GM19043 (cell line): Measurements from ENCODE around the gene TMEM151B.

Experiments used
- ATAC-seq: cut with Tn5 transposase; IDR thresholded peaks from one replicate; pipeline ENCODE4 v1.9.1; 2021; ENCODE audit warnings: low read depth; ENCODE audit not compliant: unreplicated experiment

Gene TMEM151B

GRCh38 chr6:44262467-44263353, 7.5 kb upstream of the TMEM151B start:
- ATAC-seq: no peak

GRCh38 chr6:44263354-44264100, 6.7 kb upstream of the TMEM151B start:
- no peak for ATAC-seq

- ATAC-seq: peak; percentile 41
Observed at GRCh38 chr6:44264154-44265006, 5.9 kb upstream of the TMEM151B start.

- ATAC-seq: no peak
Observed at GRCh38 chr6:44265007-44265721, 5.1 kb upstream of the TMEM151B start, which contains the start of gene NFKBIE. Gene NFKBIE (minus strand): TSS chr6:44265551. CDS start chr6:44265346, 205 bp downstream.

GRCh38 chr6:44265722-44266233, 4.5 kb upstream of the TMEM151B start:
- no peak for ATAC-seq

GRCh38 chr6:44266347-44266746, 3.9 kb upstream of the TMEM151B start:
- ATAC-seq: peak; percentile 38

GRCh38 chr6:44267252-44267651, 3.0 kb upstream of the TMEM151B start:
- ATAC-seq: no peak

- no peak for ATAC-seq
Observed at GRCh38 chr6:44268095-44268628, 2.1 kb upstream of the TMEM151B start.

- no peak for ATAC-seq
Observed at GRCh38 chr6:44269178-44269920, 901 bp upstream of the TMEM151B start.

GRCh38 chr6:44270526-44271405, 516 bp downstream of the TMEM151B start:
- ATAC-seq: no peak

GRCh38 chr6:44271406-44271723, 1.1 kb downstream of the TMEM151B start:
- ATAC-seq: no peak

GRCh38 chr6:44271914-44272313, 1.7 kb downstream of the TMEM151B start:
- no peak for ATAC-seq

- no peak for ATAC-seq
Observed at GRCh38 chr6:44272529-44272928, 2.3 kb downstream of the TMEM151B start.

- no peak for ATAC-seq
Observed at GRCh38 chr6:44272999-44273566, 2.8 kb downstream of the TMEM151B start.

GRCh38 chr6:44273617-44274016, 3.4 kb downstream of the TMEM151B start:
- no peak for ATAC-seq

- no peak for ATAC-seq
Observed at GRCh38 chr6:44275271-44275748, 5.1 kb downstream of the TMEM151B start.

GRCh38 chr6:44275749-44276648, 5.7 kb downstream of the TMEM151B start:
- ATAC-seq: no peak
